ENCODE results near the gene SEPTIN3. TPM values are rescaled to one million over a fixed set of nuclear protein-coding genes. Genes with fewer than 3 reads are reported as not detected.

SEPTIN3 gene
- polyA plus RNA-seq, 1 donor from 2014 or later = 167 TPM

GRCh38 chr22:41964112-41964491 lies 5.1 kb upstream of the SEPTIN3 start:
- Histone ChIP-seq H2AFZ (ENCODE audit: low read depth, low read length) (no peak overlapping the region), H3K4me2 (ENCODE audit: low read length) (no peak overlapping the region), H3K4me3 (ENCODE audit: low read length) (no peak overlapping the region), H3K27me3 (ENCODE audit: insufficient read depth, low read depth, low read length) (no peaks in the 10 kb centered on the region), H3K27ac (ENCODE audit: low read length) (no peak overlapping the region), H3K9ac (ENCODE audit: low read length) (no peak overlapping the region), H3K36me3 (ENCODE audit: insufficient read depth, low read length) (no peaks in the 10 kb centered on the region), H3K79me2 (replicated peaks; ENCODE audit: insufficient read depth, low read length) (no peaks in the 10 kb centered on the region), H3F3A (ENCODE audit: insufficient read depth, low read length, poor library complexity, severe bottlenecking) (no peaks in the 10 kb centered on the region), H3K9me3 (ENCODE audit: low read length) (no peaks in the 10 kb centered on the region), H4K20me1 (ENCODE audit: insufficient read depth) (no peaks in the 10 kb centered on the region), H3K9me2 (ENCODE audit: insufficient read depth, low read length) (no peaks in the 10 kb centered on the region)
- TF ChIP-seq POLR2AphosphoS5 (IDR thresholded peaks at IDR 0.05) (no peak), TAF1 (IDR thresholded peaks at IDR 0.05; ENCODE audit: low read depth) (no peak), EZH2 (IDR thresholded peaks at IDR 0.05; ENCODE audit: borderline replicate concordance, insufficient read depth, low read length, poor library complexity, severe bottlenecking) (no peak), MXI1 (conservative IDR thresholded peaks at IDR 0.05; ENCODE audit: poor library complexity, severe bottlenecking) (no peak), EP300 (conservative IDR thresholded peaks at IDR 0.05; ENCODE audit: poor library complexity, severe bottlenecking) (no peak), RAD21 (conservative IDR thresholded peaks at IDR 0.05) (no peak), REST (IDR thresholded peaks at IDR 0.05; ENCODE audit: borderline replicate concordance) (no peak), SMC3 (conservative IDR thresholded peaks at IDR 0.05; ENCODE audit: poor library complexity) (no peak)
- TF ChIP-seq, protein P1, sequence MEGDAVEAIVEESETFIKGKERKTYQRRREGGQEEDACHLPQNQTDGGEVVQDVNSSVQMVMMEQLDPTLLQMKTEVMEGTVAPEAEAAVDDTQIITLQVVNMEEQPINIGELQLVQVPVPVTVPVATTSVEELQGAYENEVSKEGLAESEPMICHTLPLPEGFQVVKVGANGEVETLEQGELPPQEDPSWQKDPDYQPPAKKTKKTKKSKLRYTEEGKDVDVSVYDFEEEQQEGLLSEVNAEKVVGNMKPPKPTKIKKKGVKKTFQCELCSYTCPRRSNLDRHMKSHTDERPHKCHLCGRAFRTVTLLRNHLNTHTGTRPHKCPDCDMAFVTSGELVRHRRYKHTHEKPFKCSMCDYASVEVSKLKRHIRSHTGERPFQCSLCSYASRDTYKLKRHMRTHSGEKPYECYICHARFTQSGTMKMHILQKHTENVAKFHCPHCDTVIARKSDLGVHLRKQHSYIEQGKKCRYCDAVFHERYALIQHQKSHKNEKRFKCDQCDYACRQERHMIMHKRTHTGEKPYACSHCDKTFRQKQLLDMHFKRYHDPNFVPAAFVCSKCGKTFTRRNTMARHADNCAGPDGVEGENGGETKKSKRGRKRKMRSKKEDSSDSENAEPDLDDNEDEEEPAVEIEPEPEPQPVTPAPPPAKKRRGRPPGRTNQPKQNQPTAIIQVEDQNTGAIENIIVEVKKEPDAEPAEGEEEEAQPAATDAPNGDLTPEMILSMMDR (IDR thresholded peaks at IDR 0.05; ENCODE audit: poor library complexity, severe bottlenecking) = no peak

DNA sequence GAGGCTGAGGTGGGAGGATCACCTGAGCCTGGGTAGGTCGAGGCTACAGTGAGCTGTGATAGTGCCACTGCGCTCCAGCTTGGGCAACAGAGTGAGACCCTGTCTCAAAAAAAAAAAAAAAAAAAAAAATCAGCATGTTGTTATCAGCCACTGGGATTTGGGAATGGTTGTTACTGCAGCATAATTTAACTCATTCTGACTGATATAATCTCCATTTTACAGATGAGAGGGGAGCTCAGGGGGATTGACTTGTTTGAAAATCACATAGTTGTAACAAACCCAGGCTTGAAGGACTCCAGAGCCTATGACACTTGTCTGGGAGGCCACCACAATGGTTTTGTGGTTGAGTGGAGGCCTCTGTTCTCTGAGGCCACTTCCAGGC lies 3.0 kb upstream of the SEPTIN3 start:
- no peak overlapping the region for H3K4me2 ChIP-seq (ENCODE audit: low read length)
- no peak overlapping the region for H3K27ac ChIP-seq (ENCODE audit: low read length)
- no peaks in the 10 kb centered on the region for H3K9me2 ChIP-seq (ENCODE audit: insufficient read depth, low read length)
- H4K20me1 ChIP-seq (ENCODE audit: insufficient read depth) = no peaks in the 10 kb centered on the region
- TF ChIP-seq EZH2 (IDR thresholded peaks at IDR 0.05; ENCODE audit: borderline replicate concordance, insufficient read depth, low read length, poor library complexity, severe bottlenecking) (no peak), TAF1 (IDR thresholded peaks at IDR 0.05; ENCODE audit: low read depth) (no peak), EP300 (conservative IDR thresholded peaks at IDR 0.05; ENCODE audit: poor library complexity, severe bottlenecking) (no peak), POLR2AphosphoS5 (IDR thresholded peaks at IDR 0.05) (no peak), REST (IDR thresholded peaks at IDR 0.05; ENCODE audit: borderline replicate concordance) (no peak), MXI1 (conservative IDR thresholded peaks at IDR 0.05; ENCODE audit: poor library complexity, severe bottlenecking) (no peak), RAD21 (conservative IDR thresholded peaks at IDR 0.05) (no peak), SMC3 (conservative IDR thresholded peaks at IDR 0.05; ENCODE audit: poor library complexity) (no peak)
- TF ChIP-seq, protein P1 (IDR thresholded peaks at IDR 0.05; ENCODE audit: poor library complexity, severe bottlenecking) = no peak
- no peaks in the 10 kb centered on the region for H3F3A ChIP-seq (ENCODE audit: insufficient read depth, low read length, poor library complexity, severe bottlenecking)
- H3K4me3 ChIP-seq (ENCODE audit: low read length) = no peak overlapping the region
- no peaks in the 10 kb centered on the region for H3K36me3 ChIP-seq (ENCODE audit: insufficient read depth, low read length)
- H2AFZ ChIP-seq (ENCODE audit: low read depth, low read length) = no peak overlapping the region
- no peaks in the 10 kb centered on the region for H3K9me3 ChIP-seq (ENCODE audit: low read length)
- H3K9ac ChIP-seq (ENCODE audit: low read length) = no peak overlapping the region
- H3K27me3 ChIP-seq (ENCODE audit: insufficient read depth, low read depth, low read length) = no peaks in the 10 kb centered on the region
- H3K79me2 ChIP-seq (replicated peaks; ENCODE audit: insufficient read depth, low read length) = no peaks in the 10 kb centered on the region
